ENCODE data around the gene TCF7.

The TCF7 gene

GRCh38 chr5:134153241-134153640, 38.8 kb downstream of the TCF7 start:
- TF ChIP-seq EZH2 (IDR thresholded peaks at IDR 0.05) = no peak
- TF ChIP-seq FOXP2 (optimal IDR thresholded peaks at IDR 0.05; ENCODE audit: control extremely low read depth, extremely low read length, insufficient read depth) = no peak
- no peak for TF ChIP-seq POLR2AphosphoS5 (IDR thresholded peaks at IDR 0.05; ENCODE audit: borderline replicate concordance, low read depth, low read length)
- Histone ChIP-seq H3K9me3 (ENCODE audit: low read depth, low read length) (no peaks in the 10 kb centered on the region), H3K27ac (no peak overlapping the region), H3K36me3 (ENCODE audit: insufficient read depth, low read length) (peaks cover 79% of the 10 kb centered on the region), H3K9ac (ENCODE audit: insufficient read length) (no peak overlapping the region), H3K4me3 (no peak overlapping the region)
- no peak for DNase-seq (ENCODE audit: low read depth, low spot score)

- DNase-seq (ENCODE audit: low read depth, low spot score) = no peak
- no peaks in the 10 kb centered on the region for H3K9me3 ChIP-seq (ENCODE audit: low read depth, low read length)
- H3K4me3 ChIP-seq = no peak overlapping the region
- H3K9ac ChIP-seq (ENCODE audit: insufficient read length) = no peak overlapping the region
- TF ChIP-seq FOXP2 (optimal IDR thresholded peaks at IDR 0.05; ENCODE audit: control extremely low read depth, extremely low read length, insufficient read depth) (no peak), POLR2AphosphoS5 (IDR thresholded peaks at IDR 0.05; ENCODE audit: borderline replicate concordance, low read depth, low read length) (no peak), EZH2 (IDR thresholded peaks at IDR 0.05) (no peak)
- peaks cover 83% of the 10 kb centered on the region for H3K36me3 ChIP-seq (ENCODE audit: insufficient read depth, low read length)
- no peak overlapping the region for H3K27ac ChIP-seq
Observed at GRCh38 chr5:134153657-134154056, 39.2 kb downstream of the TCF7 start.

GRCh38 chr5:134161513-134162395, 47.3 kb downstream of the TCF7 start:
- peaks cover 79% of the 10 kb centered on the region for H3K36me3 ChIP-seq (ENCODE audit: insufficient read depth, low read length)

GRCh38 chr5:134162592-134162991, 48.1 kb downstream of the TCF7 start:
- no peak for DNase-seq (ENCODE audit: low read depth, low spot score)
- peaks cover 7% of the 10 kb centered on the region; the same call in 1 of the 2 replicates for H3K9me3 ChIP-seq (ENCODE audit: low read depth, low read length)
- H3K36me3 ChIP-seq (ENCODE audit: insufficient read depth, low read length) = peaks cover 86% of the 10 kb centered on the region
- no peak overlapping the region for H3K27ac ChIP-seq
- H3K4me3 ChIP-seq = no peak overlapping the region
- TF ChIP-seq POLR2AphosphoS5 (IDR thresholded peaks at IDR 0.05; ENCODE audit: borderline replicate concordance, low read depth, low read length) (no peak), FOXP2 (optimal IDR thresholded peaks at IDR 0.05; ENCODE audit: control extremely low read depth, extremely low read length, insufficient read depth) (no peak), EZH2 (IDR thresholded peaks at IDR 0.05) (no peak)
- no peak overlapping the region for H3K9ac ChIP-seq (ENCODE audit: insufficient read length)

More at GRCh38 chr5:134161513-134162395, 47.3 kb downstream of the TCF7 start:
- TF ChIP-seq FOXP2 (optimal IDR thresholded peaks at IDR 0.05; ENCODE audit: control extremely low read depth, extremely low read length, insufficient read depth) = no peak
- no peak for TF ChIP-seq EZH2 (IDR thresholded peaks at IDR 0.05)
- TF ChIP-seq POLR2AphosphoS5 (IDR thresholded peaks at IDR 0.05; ENCODE audit: borderline replicate concordance, low read depth, low read length) = no peak
- H3K9ac ChIP-seq (ENCODE audit: insufficient read length) = no peak overlapping the region
- H3K4me3 ChIP-seq = no peak overlapping the region
- no peak for DNase-seq (ENCODE audit: low read depth, low spot score)
- no peak overlapping the region for H3K27ac ChIP-seq
- H3K9me3 ChIP-seq (ENCODE audit: low read depth, low read length) = peaks cover 7% of the 10 kb centered on the region; the same call in 1 of the 2 replicates

GRCh38 chr5:134171972-134172371, 57.5 kb downstream of the TCF7 start:
- Histone ChIP-seq H3K9me3 (ENCODE audit: low read depth, low read length) (no peaks in the 10 kb centered on the region), H3K9ac (ENCODE audit: insufficient read length) (no peak overlapping the region), H3K27ac (no peak overlapping the region), H3K36me3 (ENCODE audit: insufficient read depth, low read length) (peaks cover 68% of the 10 kb centered on the region), H3K4me3 (no peak overlapping the region)
- no peak for TF ChIP-seq POLR2AphosphoS5 (IDR thresholded peaks at IDR 0.05; ENCODE audit: borderline replicate concordance, low read depth, low read length)
- no peak for TF ChIP-seq EZH2 (IDR thresholded peaks at IDR 0.05)
- DNase-seq (ENCODE audit: low read depth, low spot score) = no peak

GRCh38 chr5:134174841-134175839, 60.7 kb downstream of the TCF7 start:
- TF ChIP-seq FOXP2 (optimal IDR thresholded peaks at IDR 0.05; ENCODE audit: control extremely low read depth, extremely low read length, insufficient read depth) = no peak
- no peak for TF ChIP-seq EZH2 (IDR thresholded peaks at IDR 0.05)
- TF ChIP-seq POLR2AphosphoS5 (IDR thresholded peaks at IDR 0.05; ENCODE audit: borderline replicate concordance, low read depth, low read length) = no peak
- Histone ChIP-seq H3K4me3 (peak overlapping the region; percentile 85), H3K27ac (peak overlapping the region; percentile 32; the same call in 1 of the 2 replicates), H3K9ac (ENCODE audit: insufficient read length) (peak overlapping the region; percentile 97), H3K9me3 (ENCODE audit: low read depth, low read length) (no peaks in the 10 kb centered on the region), H3K36me3 (ENCODE audit: insufficient read depth, low read length) (peaks cover 41% of the 10 kb centered on the region)
- no peak for DNase-seq (ENCODE audit: low read depth, low spot score)

GRCh38 chr5:134175921-134176510, 61.5 kb downstream of the TCF7 start:
- H3K27ac ChIP-seq = peak overlapping the region; percentile 96
- H3K9ac ChIP-seq (ENCODE audit: insufficient read length) = peak overlapping the region; percentile 97
- DNase-seq (ENCODE audit: low read depth, low spot score) = no peak
- no peak for TF ChIP-seq FOXP2 (optimal IDR thresholded peaks at IDR 0.05; ENCODE audit: control extremely low read depth, extremely low read length, insufficient read depth)
- no peak for TF ChIP-seq EZH2 (IDR thresholded peaks at IDR 0.05)
- no peak for TF ChIP-seq POLR2AphosphoS5 (IDR thresholded peaks at IDR 0.05; ENCODE audit: borderline replicate concordance, low read depth, low read length)
- peaks cover 32% of the 10 kb centered on the region for H3K36me3 ChIP-seq (ENCODE audit: insufficient read depth, low read length)
- peak overlapping the region; percentile 85 for H3K4me3 ChIP-seq
- H3K9me3 ChIP-seq (ENCODE audit: low read depth, low read length) = no peaks in the 10 kb centered on the region
